GM12891 (cell line): ENCODE measurements around the gene TWIST1.

ENCODE experiments used
- DNase-seq: peaks from one replicate; pipeline ENCODE4 v3.0.0; 2011; ENCODE audit warnings: low spot score; ENCODE audit not compliant: insufficient read length
- FAIRE-seq: peaks from 2 replicates; lab custom pipeline; 2011; peaks lifted over from hg19 to GRCh38; lab: Jason Lieb, UNC
- PAX5 ChIP-seq: IDR thresholded peaks from 2 replicates; pipeline ENCODE4 v1.6.1; 2011; ENCODE audit warnings: low read length, moderate library complexity, mild to moderate bottlenecking; ENCODE audit not compliant: insufficient read depth, severe bottlenecking
- POLR2A ChIP-seq: IDR thresholded peaks from 2 replicates; pipeline ENCODE4 v1.6.1; 2011; ENCODE audit warnings: low read depth, low read length, control low read depth
- POLR2AphosphoS5 ChIP-seq: IDR thresholded peaks from 2 replicates; pipeline ENCODE4 v1.6.1; 2011; ENCODE audit warnings: low read depth, low read length, control low read depth
- POU2F2 ChIP-seq: IDR thresholded peaks from 2 replicates; pipeline ENCODE4 v1.6.1; 2011; ENCODE audit warnings: low read depth, mild to moderate bottlenecking, control low read depth, low read length, moderate library complexity
- SPI1 ChIP-seq: IDR thresholded peaks from 2 replicates; pipeline ENCODE4 v1.6.1; 2011; ENCODE audit warnings: low read depth, low read length, control low read depth
- TAF1 ChIP-seq: IDR thresholded peaks from 2 replicates; pipeline ENCODE4 v1.6.1; 2011; ENCODE audit warnings: low read depth, low read length, control low read depth

TWIST1 gene

GRCh38 chr7:19080093-19080492 is 37.3 kb downstream of the TWIST1 start:
- no peak for FAIRE-seq
- TF ChIP-seq POLR2A (no peak), POLR2AphosphoS5 (no peak), PAX5 (no peak), POU2F2 (no peak), TAF1 (no peak), SPI1 (no peak)
- no peak for DNase-seq

DNA sequence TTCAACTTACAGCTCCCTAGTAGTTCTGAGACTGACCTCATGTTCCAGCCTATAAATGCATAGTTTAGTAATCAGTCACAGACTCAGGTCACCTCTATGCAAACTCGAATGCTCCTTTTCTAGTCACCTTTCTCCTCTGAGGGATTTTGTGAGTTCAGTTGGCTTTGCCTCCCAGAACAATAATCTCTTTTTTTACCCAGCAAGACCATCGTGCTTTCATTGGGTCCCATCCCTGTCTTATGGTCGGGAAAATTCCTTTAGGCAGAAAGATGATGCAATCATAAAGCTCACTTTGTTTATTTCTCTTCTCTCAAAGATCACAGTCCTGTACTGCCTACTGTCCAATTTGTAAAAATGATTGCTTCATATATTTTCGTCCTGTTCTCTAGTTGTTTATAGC is 38.4 kb downstream of the TWIST1 start:
- FAIRE-seq (no peak), DNase-seq (no peak)
- TF ChIP-seq PAX5, result no peak
- no peak for TF ChIP-seq POLR2AphosphoS5
- TF ChIP-seq TAF1, result no peak
- TF ChIP-seq SPI1, result no peak
- TF ChIP-seq POU2F2, result no peak
- no peak for TF ChIP-seq POLR2A

DNA sequence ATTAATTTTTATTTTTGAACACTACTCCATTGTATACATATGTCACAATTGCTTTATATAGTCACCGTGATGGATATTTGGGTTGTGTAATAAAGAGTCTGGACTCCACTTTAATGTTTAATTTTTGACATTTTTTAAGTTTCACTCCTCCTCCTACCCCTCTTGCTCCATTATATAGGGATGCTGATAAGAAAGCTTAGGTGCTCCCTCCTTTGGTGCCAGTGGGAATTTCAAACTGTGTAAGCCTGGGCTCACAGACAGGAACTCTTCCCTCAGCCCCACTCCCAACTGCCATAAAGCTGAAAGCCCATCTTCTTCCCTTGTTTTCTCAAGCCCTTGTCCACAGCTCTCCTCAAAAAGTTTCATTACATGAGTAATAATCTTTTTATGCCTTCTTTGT is 47.6 kb downstream of the TWIST1 start:
- TF ChIP-seq POU2F2 (no peak), POLR2A (no peak), POLR2AphosphoS5 (no peak), TAF1 (no peak), SPI1 (no peak), PAX5 (no peak)
- FAIRE-seq, result no peak
- DNase-seq, result no peak

DNA sequence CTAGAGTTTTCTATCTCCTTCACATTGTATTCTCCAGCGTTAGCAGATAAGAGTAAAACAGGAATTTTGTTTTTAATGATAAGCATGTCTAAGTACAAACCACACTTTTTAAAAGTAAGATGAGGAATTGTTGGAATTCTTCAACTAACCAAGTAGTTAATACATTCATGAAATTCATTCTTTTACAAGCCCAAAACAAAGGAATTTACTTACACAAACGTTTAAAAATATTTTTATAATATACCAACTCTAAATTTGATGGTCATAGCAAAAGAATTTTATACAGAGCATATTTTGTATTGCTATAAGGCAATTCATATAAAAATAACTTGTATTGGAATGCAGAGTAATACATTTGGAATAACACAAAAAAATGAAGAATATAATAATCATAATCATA is 51.3 kb downstream of the TWIST1 start:
- TF ChIP-seq TAF1, result no peak
- TF ChIP-seq POLR2A, result no peak
- no peak for TF ChIP-seq PAX5
- no peak for TF ChIP-seq POU2F2
- TF ChIP-seq POLR2AphosphoS5, result no peak
- TF ChIP-seq SPI1, result no peak
- no peak for DNase-seq
- no peak for FAIRE-seq
